Measurements from ENCODE around the gene WDFY2.

- no peak for TF ChIP-seq EZH2 (IDR thresholded peaks at IDR 0.05; ENCODE audit: borderline replicate concordance, low read depth, low read length, poor library complexity, severe bottlenecking)
- TF ChIP-seq CTCF (conservative IDR thresholded peaks at IDR 0.05; ENCODE audit: low read depth, low read length) = no peak
These were observed 103.9 kb downstream of the WDFY2 start for GRCh38 chr13:51687947-51688714.
